ENCODE results near the gene CKS1B.

Gene CKS1B

GRCh38 chr1:154987326-154987725, 12.8 kb downstream of the CKS1B start:
- TF ChIP-seq POU6F1 (CRISPR knock-in tag; IDR thresholded peaks at IDR 0.05; ENCODE audit: borderline replicate concordance, low read depth) (no peak), ARNTL (CRISPR knock-in tag; IDR thresholded peaks at IDR 0.05; ENCODE audit: borderline replicate concordance, low read depth) (no peak), TOX (CRISPR knock-in tag; IDR thresholded peaks at IDR 0.05; ENCODE audit: borderline replicate concordance) (no peak)
- no peak for ATAC-seq

DNA sequence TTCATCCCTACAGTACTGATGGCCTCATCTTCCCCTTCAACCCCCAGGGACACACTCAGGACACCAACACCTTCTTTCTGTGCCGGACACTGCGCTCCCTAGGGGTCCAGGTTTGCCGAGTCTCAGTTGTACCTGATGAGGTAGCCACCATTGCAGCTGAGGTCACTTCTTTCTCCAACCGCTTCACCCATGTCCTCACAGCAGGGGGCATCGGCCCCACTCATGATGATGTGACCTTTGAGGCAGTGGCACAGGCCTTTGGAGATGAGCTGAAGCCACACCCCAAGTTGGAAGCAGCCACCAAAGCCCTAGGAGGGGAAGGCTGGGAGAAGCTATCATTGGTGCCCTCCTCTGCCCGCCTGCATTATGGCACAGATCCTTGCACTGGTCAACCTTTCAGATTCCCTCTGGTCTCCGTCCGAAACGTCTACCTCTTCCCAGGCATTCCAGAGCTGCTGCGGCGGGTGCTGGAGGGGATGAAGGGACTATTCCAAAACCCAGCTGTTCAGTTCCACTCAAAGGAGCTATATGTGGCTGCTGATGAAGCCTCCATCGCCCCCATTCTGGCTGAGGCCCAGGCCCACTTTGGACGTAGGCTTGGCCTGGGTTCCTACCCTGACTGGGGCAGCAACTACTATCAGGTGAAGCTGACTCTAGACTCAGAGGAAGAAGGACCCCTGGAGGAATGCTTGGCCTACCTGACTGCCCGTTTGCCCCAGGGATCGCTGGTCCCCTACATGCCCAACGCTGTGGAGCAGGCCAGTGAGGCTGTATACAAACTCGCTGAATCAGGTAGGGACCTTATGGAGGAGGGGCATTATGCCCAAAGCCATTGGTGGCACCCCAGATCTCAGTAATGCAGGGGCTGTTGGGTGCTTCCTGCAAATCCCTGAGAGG, 13.8 kb downstream of the CKS1B start:
- no peak for ATAC-seq
- TF ChIP-seq OSR1 (CRISPR knock-in tag; IDR thresholded peaks at IDR 0.05) (no peak), POU6F1 (CRISPR knock-in tag; IDR thresholded peaks at IDR 0.05; ENCODE audit: borderline replicate concordance, low read depth) (no peak), CREB5 (CRISPR knock-in tag; IDR thresholded peaks at IDR 0.05; ENCODE audit: low read depth) (no peak), CSDC2 (CRISPR knock-in tag; IDR thresholded peaks at IDR 0.05) (no peak), ZFP3 (CRISPR knock-in tag; IDR thresholded peaks at IDR 0.05) (no peak), ZFP30 (CRISPR knock-in tag; IDR thresholded peaks at IDR 0.05) (no peak), BACH2 (CRISPR knock-in tag; IDR thresholded peaks at IDR 0.05; ENCODE audit: borderline replicate concordance) (no peak), ESRRG (CRISPR knock-in tag; IDR thresholded peaks at IDR 0.05) (no peak), SNAI2 (CRISPR knock-in tag; IDR thresholded peaks at IDR 0.05) (no peak), ISL1 (CRISPR knock-in tag; IDR thresholded peaks at IDR 0.05) (no peak), ARNTL (CRISPR knock-in tag; IDR thresholded peaks at IDR 0.05; ENCODE audit: borderline replicate concordance, low read depth) (no peak), PPARA (CRISPR knock-in tag; IDR thresholded peaks at IDR 0.05; ENCODE audit: borderline replicate concordance) (no peak), ZC3H10 (CRISPR knock-in tag; IDR thresholded peaks at IDR 0.05) (no peak), GLIS3 (CRISPR knock-in tag; IDR thresholded peaks at IDR 0.05) (no peak), ZNF70 (CRISPR knock-in tag; IDR thresholded peaks at IDR 0.05) (no peak)
- TF ChIP-seq, protein P1, sequence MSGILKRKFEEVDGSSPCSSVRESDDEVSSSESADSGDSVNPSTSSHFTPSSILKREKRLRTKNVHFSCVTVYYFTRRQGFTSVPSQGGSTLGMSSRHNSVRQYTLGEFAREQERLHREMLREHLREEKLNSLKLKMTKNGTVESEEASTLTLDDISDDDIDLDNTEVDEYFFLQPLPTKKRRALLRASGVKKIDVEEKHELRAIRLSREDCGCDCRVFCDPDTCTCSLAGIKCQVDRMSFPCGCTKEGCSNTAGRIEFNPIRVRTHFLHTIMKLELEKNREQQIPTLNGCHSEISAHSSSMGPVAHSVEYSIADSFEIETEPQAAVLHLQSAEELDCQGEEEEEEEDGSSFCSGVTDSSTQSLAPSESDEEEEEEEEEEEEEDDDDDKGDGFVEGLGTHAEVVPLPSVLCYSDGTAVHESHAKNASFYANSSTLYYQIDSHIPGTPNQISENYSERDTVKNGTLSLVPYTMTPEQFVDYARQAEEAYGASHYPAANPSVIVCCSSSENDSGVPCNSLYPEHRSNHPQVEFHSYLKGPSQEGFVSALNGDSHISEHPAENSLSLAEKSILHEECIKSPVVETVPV (CRISPR knock-in tag; IDR thresholded peaks at IDR 0.05) = no peak
- TF ChIP-seq, protein P2, sequence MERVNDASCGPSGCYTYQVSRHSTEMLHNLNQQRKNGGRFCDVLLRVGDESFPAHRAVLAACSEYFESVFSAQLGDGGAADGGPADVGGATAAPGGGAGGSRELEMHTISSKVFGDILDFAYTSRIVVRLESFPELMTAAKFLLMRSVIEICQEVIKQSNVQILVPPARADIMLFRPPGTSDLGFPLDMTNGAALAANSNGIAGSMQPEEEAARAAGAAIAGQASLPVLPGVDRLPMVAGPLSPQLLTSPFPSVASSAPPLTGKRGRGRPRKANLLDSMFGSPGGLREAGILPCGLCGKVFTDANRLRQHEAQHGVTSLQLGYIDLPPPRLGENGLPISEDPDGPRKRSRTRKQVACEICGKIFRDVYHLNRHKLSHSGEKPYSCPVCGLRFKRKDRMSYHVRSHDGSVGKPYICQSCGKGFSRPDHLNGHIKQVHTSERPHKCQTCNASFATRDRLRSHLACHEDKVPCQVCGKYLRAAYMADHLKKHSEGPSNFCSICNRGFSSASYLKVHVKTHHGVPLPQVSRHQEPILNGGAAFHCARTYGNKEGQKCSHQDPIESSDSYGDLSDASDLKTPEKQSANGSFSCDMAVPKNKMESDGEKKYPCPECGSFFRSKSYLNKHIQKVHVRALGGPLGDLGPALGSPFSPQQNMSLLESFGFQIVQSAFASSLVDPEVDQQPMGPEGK (CRISPR knock-in tag; IDR thresholded peaks at IDR 0.05; ENCODE audit: borderline replicate concordance) = no peak
- TF ChIP-seq, protein P3, sequence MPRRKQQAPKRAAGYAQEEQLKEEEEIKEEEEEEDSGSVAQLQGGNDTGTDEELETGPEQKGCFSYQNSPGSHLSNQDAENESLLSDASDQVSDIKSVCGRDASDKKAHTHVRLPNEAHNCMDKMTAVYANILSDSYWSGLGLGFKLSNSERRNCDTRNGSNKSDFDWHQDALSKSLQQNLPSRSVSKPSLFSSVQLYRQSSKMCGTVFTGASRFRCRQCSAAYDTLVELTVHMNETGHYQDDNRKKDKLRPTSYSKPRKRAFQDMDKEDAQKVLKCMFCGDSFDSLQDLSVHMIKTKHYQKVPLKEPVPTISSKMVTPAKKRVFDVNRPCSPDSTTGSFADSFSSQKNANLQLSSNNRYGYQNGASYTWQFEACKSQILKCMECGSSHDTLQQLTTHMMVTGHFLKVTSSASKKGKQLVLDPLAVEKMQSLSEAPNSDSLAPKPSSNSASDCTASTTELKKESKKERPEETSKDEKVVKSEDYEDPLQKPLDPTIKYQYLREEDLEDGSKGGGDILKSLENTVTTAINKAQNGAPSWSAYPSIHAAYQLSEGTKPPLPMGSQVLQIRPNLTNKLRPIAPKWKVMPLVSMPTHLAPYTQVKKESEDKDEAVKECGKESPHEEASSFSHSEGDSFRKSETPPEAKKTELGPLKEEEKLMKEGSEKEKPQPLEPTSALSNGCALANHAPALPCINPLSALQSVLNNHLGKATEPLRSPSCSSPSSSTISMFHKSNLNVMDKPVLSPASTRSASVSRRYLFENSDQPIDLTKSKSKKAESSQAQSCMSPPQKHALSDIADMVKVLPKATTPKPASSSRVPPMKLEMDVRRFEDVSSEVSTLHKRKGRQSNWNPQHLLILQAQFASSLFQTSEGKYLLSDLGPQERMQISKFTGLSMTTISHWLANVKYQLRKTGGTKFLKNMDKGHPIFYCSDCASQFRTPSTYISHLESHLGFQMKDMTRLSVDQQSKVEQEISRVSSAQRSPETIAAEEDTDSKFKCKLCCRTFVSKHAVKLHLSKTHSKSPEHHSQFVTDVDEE (CRISPR knock-in tag; IDR thresholded peaks at IDR 0.05) = no peak
